Liver (tissue), 9 donors: ENCODE results near the gene LRRFIP1. TPM values are rescaled to one million over a fixed set of nuclear protein-coding genes. Genes with fewer than 3 reads are reported as not detected.

Source experiments
- DNase-seq: peaks from one replicate; pipeline ENCODE4 v3.0.0-alpha.2; 2017; ENCODE audit warnings: low spot score
- H3K27ac ChIP-seq, 2 donors: one replicate each; pipeline ENCODE4 v1.7.0; 2013; ENCODE audit warnings: inconsistent platforms in 2 of 2, low read length in 2 of 2, control low read depth in 1 of 2, low read depth in 1 of 2, mild to moderate bottlenecking in 1 of 2
- H3K27me3 ChIP-seq, 4 donors: one replicate each; pipeline versions ENCODE4 v1.6.1 to v1.7.0; 2013; ENCODE audit warnings: low read length in 3 of 4, inconsistent platforms in 1 of 4, mild to moderate bottlenecking in 1 of 4, moderate library complexity in 1 of 4; ENCODE audit not compliant: control insufficient read depth in 4 of 4, insufficient read depth in 4 of 4
- H3K36me3 ChIP-seq, 4 donors: one replicate each; pipeline versions ENCODE4 v1.6.1 to v1.7.0; 2013; ENCODE audit warnings: low read length in 3 of 4, mild to moderate bottlenecking in 3 of 4, low read depth in 1 of 4, moderate library complexity in 1 of 4; ENCODE audit not compliant: control insufficient read depth in 4 of 4, insufficient read depth in 3 of 4
- H3K4me1 ChIP-seq, 4 donors: one replicate each; pipeline versions ENCODE4 v1.6.1 to v1.7.0; 2013; ENCODE audit warnings: low read length in 3 of 4, mild to moderate bottlenecking in 3 of 4, moderate library complexity in 1 of 4; ENCODE audit not compliant: control insufficient read depth in 4 of 4, insufficient read depth in 4 of 4
- H3K4me3 ChIP-seq, 3 donors: one replicate each; pipeline versions ENCODE4 v1.6.1 to v1.7.0; 2013; ENCODE audit warnings: low read length in 3 of 3, control low read depth in 1 of 3, low read depth in 1 of 3, mild to moderate bottlenecking in 1 of 3
- H3K9ac ChIP-seq, 2 donors: one replicate each; pipeline ENCODE4 v1.7.0; 2013; ENCODE audit warnings: low read length in 2 of 2, mild to moderate bottlenecking in 2 of 2, moderate library complexity in 2 of 2, control low read depth in 1 of 2, low read depth in 1 of 2
- H3K9me3 ChIP-seq, 4 donors: one replicate each; pipeline versions ENCODE4 v1.6.1 to v1.7.0; 2013; ENCODE audit warnings: low read length in 3 of 4; ENCODE audit not compliant: control insufficient read depth in 4 of 4
- EGR1 ChIP-seq, 2 donors: IDR thresholded peaks; 2 replicates each; pipeline ENCODE4 v1.6.1; 2016 to 2018; ENCODE audit warnings: antibody characterized with exemption in 2 of 2, low read depth in 2 of 2
- FOXA2 ChIP-seq: IDR thresholded peaks from 2 replicates; pipeline ENCODE4 v1.6.1; 2016; ENCODE audit warnings: antibody characterized with exemption
- GABPA ChIP-seq, 2 donors: IDR thresholded peaks in 1 of 2; conservative IDR thresholded peaks in 1 of 2; 2 replicates each; pipeline ENCODE4 v1.6.1; 2016; ENCODE audit warnings: antibody characterized with exemption in 2 of 2, mild to moderate bottlenecking in 1 of 2, moderate library complexity in 1 of 2
- HNF4A ChIP-seq, 2 donors: conservative IDR thresholded peaks; 2 replicates each; pipeline ENCODE4 v1.6.1; 2016; ENCODE audit warnings: antibody characterized with exemption in 2 of 2, mild to moderate bottlenecking in 2 of 2
- HNF4G ChIP-seq: IDR thresholded peaks from 2 replicates; pipeline ENCODE4 v1.6.1; 2016; ENCODE audit warnings: antibody characterized with exemption
- NR2F2 ChIP-seq: IDR thresholded peaks from 2 replicates; pipeline ENCODE4 v1.6.1; 2016; ENCODE audit warnings: antibody characterized with exemption
- RAD21 ChIP-seq, 2 donors: IDR thresholded peaks; 2 replicates each; pipeline ENCODE4 v1.6.1; 2016; ENCODE audit warnings: antibody characterized with exemption in 2 of 2, mild to moderate bottlenecking in 2 of 2
- REST ChIP-seq: IDR thresholded peaks from 2 replicates; pipeline ENCODE4 v1.6.1; 2016; ENCODE audit warnings: antibody characterized with exemption, mild to moderate bottlenecking
- RXRA ChIP-seq, 2 donors: IDR thresholded peaks; 2 replicates each; pipeline ENCODE4 v1.6.1; 2017 to 2018; ENCODE audit warnings: antibody characterized with exemption in 2 of 2, mild to moderate bottlenecking in 1 of 2
- SP1 ChIP-seq: IDR thresholded peaks from 2 replicates; pipeline ENCODE4 v1.6.1; 2018; ENCODE audit warnings: antibody characterized with exemption, mild to moderate bottlenecking
- YY1 ChIP-seq: IDR thresholded peaks from 2 replicates; pipeline ENCODE4 v1.6.1; 2016; ENCODE audit warnings: antibody characterized with exemption, mild to moderate bottlenecking
- WGBS: extraction: QIAGEN DNeasy Blood & Tissue Kit; methylation state at CpG from one replicate; pipeline ENCODE4 v1.1.7; 2013; 5-methylcytosine and 5-hydroxymethylcytosine counted together
- polyA plus RNA-seq, 2 donors: library from polyadenylated mRNA; stranded (reverse) in 1 of 2; unstranded in 1 of 2; fragments of 200-250 nt in 1 of 2; fragments of >200 nt in 1 of 2; fragmentation: Nextera tagmentation in 1 of 2; extraction: Ambion mirVana in 1 of 2; gene quantifications; one replicate each; pipeline versions ENCODE4 v1.2.1 to v1.2.3, GENCODE V29; 2013 to 2015
- total RNA-seq, 2 donors: library from RNA; depleted of rRNA; stranded (reverse); fragments of >200 nt; gene quantifications; one replicate each; pipeline ENCODE4 v1.2.3, GENCODE V29; 2014
- TF ChIP-seq, protein P1 (sequence below): IDR thresholded peaks from 2 replicates; pipeline ENCODE4 v1.6.1; 2016; ENCODE audit warnings: antibody characterized with exemption
- TF ChIP-seq, protein P2 (sequence below): IDR thresholded peaks from 2 replicates; pipeline ENCODE4 v1.6.1; 2016; ENCODE audit warnings: antibody characterized with exemption
- TF ChIP-seq, protein P3 (sequence below): IDR thresholded peaks from 2 replicates; pipeline ENCODE4 v1.6.1; 2016; ENCODE audit warnings: antibody characterized with exemption
- donor health status: healthy.
- donor health status: healthy.
- donor health status: healthy.
- donor health status: healthy.
- donor health status: healthy.

Gene LRRFIP1
- total and polyA plus RNA-seq, 4 donors = 13.3 to 56.1 (median 39.1) TPM

GRCh38 chr2:237667893-237668292, 40.5 kb downstream of the LRRFIP1 start:
- no peak for DNase-seq
- no peak overlapping the region for H3K4me3 ChIP-seq
- no peaks in the 10 kb centered on the region for H3K27me3 ChIP-seq
- H3K9ac ChIP-seq = no peak overlapping the region
- H3K27ac ChIP-seq = no peak overlapping the region
- no peaks in the 10 kb centered on the region for H3K9me3 ChIP-seq
- WGBS = 91% methylated on average over 6 of the region's 6 CpGs
- H3K4me1 ChIP-seq = peaks cover 4 to 16% (median 11%) of the 10 kb centered on the region in 4 donors
- H3K36me3 ChIP-seq = no peaks in the 10 kb centered on the region
- TF ChIP-seq GABPA (IDR thresholded peaks at IDR 0.05 in 1 of 2, conservative IDR thresholded peaks at IDR 0.05 in 1 of 2) (no peak), SP1 (no peak), NR2F2 (no peak), REST (no peak), FOXA2 (no peak)

DNA sequence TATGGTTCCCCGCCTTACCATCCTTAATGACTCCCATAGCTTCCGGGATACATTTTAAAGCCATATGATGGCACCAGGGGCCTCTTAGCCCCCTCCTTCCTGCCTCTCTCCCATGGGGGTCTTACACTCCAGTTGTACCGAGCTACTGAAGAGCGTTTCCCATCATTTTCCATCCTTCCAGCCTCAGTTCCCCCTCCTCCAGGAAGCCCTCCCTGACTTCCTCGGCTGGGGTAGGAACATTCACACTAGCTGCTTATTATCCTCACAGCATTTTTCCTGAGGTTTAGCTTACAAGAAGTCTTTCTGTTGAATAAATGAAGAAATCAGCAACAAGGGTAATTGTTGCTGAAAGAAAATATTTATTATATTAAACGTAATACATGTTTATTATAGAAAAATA, 41.1 kb downstream of the LRRFIP1 start:
- TF ChIP-seq GABPA (IDR thresholded peaks at IDR 0.05 in 1 of 2, conservative IDR thresholded peaks at IDR 0.05 in 1 of 2) = no peak
- TF ChIP-seq EGR1 (IDR thresholded peaks at IDR 0.05; ENCODE audit: low read depth in 2 of 2) = no peak
- TF ChIP-seq REST = no peak
- TF ChIP-seq HNF4G = no peak
- no peak for TF ChIP-seq RXRA (IDR thresholded peaks at IDR 0.05)
- TF ChIP-seq, protein P1, sequence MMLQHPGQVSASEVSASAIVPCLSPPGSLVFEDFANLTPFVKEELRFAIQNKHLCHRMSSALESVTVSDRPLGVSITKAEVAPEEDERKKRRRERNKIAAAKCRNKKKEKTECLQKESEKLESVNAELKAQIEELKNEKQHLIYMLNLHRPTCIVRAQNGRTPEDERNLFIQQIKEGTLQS = no peak
- no peak for TF ChIP-seq FOXA2
- TF ChIP-seq, protein P2, sequence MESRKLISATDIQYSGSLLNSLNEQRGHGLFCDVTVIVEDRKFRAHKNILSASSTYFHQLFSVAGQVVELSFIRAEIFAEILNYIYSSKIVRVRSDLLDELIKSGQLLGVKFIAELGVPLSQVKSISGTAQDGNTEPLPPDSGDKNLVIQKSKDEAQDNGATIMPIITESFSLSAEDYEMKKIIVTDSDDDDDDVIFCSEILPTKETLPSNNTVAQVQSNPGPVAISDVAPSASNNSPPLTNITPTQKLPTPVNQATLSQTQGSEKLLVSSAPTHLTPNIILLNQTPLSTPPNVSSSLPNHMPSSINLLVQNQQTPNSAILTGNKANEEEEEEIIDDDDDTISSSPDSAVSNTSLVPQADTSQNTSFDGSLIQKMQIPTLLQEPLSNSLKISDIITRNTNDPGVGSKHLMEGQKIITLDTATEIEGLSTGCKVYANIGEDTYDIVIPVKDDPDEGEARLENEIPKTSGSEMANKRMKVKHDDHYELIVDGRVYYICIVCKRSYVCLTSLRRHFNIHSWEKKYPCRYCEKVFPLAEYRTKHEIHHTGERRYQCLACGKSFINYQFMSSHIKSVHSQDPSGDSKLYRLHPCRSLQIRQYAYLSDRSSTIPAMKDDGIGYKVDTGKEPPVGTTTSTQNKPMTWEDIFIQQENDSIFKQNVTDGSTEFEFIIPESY = no peak
- no peak for TF ChIP-seq NR2F2
- TF ChIP-seq, protein P3, sequence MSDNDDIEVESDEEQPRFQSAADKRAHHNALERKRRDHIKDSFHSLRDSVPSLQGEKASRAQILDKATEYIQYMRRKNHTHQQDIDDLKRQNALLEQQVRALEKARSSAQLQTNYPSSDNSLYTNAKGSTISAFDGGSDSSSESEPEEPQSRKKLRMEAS = no peak
- TF ChIP-seq YY1 = no peak
- no peak for TF ChIP-seq RAD21 (IDR thresholded peaks at IDR 0.05)
- TF ChIP-seq HNF4A (conservative IDR thresholded peaks at IDR 0.05) = no peak
- TF ChIP-seq SP1 = no peak
- Histone ChIP-seq H3K27ac (no peak overlapping the region), H3K27me3 (no peaks in the 10 kb centered on the region), H3K36me3 (no peaks in the 10 kb centered on the region), H3K9me3 (no peaks in the 10 kb centered on the region), H3K4me1 (peaks cover 8 to 19% (median 13%) of the 10 kb centered on the region in 4 donors), H3K4me3 (no peak overlapping the region), H3K9ac (no peak overlapping the region)
- WGBS = 97% methylated on average over 6 of the region's 6 CpGs
- no peak for DNase-seq
